ENCODE data around the gene RSAD1. TPM values are rescaled to one million over a fixed set of nuclear protein-coding genes. Genes with fewer than 3 reads are reported as not detected.

The RSAD1 gene
- total and polyA plus RNA-seq, 4 donors = 20.1 to 43.2 (median 29.9) TPM

DNA sequence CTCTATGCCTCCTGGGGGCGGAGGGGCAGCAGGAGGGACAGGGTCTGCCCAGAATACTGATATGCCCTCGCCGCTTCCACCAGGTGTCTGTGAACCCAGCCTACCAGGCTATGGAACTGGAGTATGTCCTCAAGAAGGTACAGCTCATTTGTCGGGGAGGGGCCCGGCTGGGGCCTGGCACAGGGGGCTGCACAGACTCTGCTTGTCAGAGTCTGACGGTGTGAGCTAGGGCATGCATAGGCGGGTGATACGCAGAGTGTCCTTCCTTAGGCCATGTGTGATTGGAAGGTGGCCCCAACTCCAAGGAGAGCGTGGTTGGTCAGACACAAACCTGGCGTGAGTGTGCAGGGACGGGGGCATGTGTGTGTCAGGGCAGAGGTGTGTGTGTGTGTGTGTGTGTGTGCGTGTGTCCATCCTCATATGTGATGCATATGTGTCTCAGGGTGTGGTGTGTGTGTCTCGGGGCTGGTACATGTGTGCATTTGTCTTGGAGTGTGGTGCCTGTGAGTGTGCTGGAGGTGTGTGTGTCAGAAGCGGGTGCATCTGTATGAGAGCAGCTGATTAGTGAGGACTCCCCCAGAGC, 17.0 kb upstream of the RSAD1 start:
- WGBS, 2 donors = 95 to 96% methylated on average over 14 of the region's 14 CpGs
- ATAC-seq (ENCODE audit: insufficient read depth, low FRiP score) = no peak
- Histone ChIP-seq H3K9me3 (ENCODE audit: control insufficient read depth in 4 of 4, insufficient read depth in 3 of 4, low read length in 3 of 4) (no peaks in the 10 kb centered on the region), H3K4me1 (ENCODE audit: control insufficient read depth in 5 of 5, insufficient read depth in 5 of 5, low read length in 5 of 5) (peaks cover 0 to 2% (median 0%) of the 10 kb centered on the region in 5 donors), H3K4me3 (no peak overlapping the region), H3K36me3 (ENCODE audit: control insufficient read depth in 4 of 4, insufficient read depth in 4 of 4, low read length in 4 of 4) (peaks cover 0 to 13% (median 8%) of the 10 kb centered on the region in 4 donors), H3K9ac (ENCODE audit: insufficient read depth in 1 of 2, low read length in 2 of 2) (no peak overlapping the region), H3K27me3 (ENCODE audit: control insufficient read depth in 3 of 3, insufficient read depth in 3 of 3, low read length in 2 of 3) (no peaks in the 10 kb centered on the region), H3K27ac (ENCODE audit: low read depth in 1 of 2, low read length in 1 of 2) (no peak overlapping the region)
- DNase-seq = no peak
- no peak for TF ChIP-seq CTCF (IDR thresholded peaks at IDR 0.05; ENCODE audit: control extremely low read depth, extremely low read depth)

- TF ChIP-seq CTCF (IDR thresholded peaks at IDR 0.05; ENCODE audit: control extremely low read depth, extremely low read depth) = no peak
- Histone ChIP-seq H3K9me3 (ENCODE audit: control insufficient read depth in 4 of 4, insufficient read depth in 3 of 4, low read length in 3 of 4) (no peaks in the 10 kb centered on the region), H3K4me1 (ENCODE audit: control insufficient read depth in 5 of 5, insufficient read depth in 5 of 5, low read length in 5 of 5) (peaks cover 0 to 2% (median 0%) of the 10 kb centered on the region in 5 donors), H3K36me3 (ENCODE audit: control insufficient read depth in 4 of 4, insufficient read depth in 4 of 4, low read length in 4 of 4) (peaks cover 0 to 9% (median 7%) of the 10 kb centered on the region in 4 donors), H3K4me3 (no peak overlapping the region), H3K9ac (ENCODE audit: insufficient read depth in 1 of 2, low read length in 2 of 2) (no peak overlapping the region), H3K27me3 (ENCODE audit: control insufficient read depth in 3 of 3, insufficient read depth in 3 of 3, low read length in 2 of 3) (peaks cover 0 to 3% (median 0%) of the 10 kb centered on the region in 3 donors), H3K27ac (ENCODE audit: low read depth in 1 of 2, low read length in 1 of 2) (no peak overlapping the region)
- ATAC-seq (ENCODE audit: insufficient read depth, low FRiP score) (no peak), DNase-seq (no peak)
- WGBS, 2 donors = 82 to 83% methylated on average over 9 of the region's 9 CpGs
These were observed 16.2 kb upstream of the RSAD1 start for GRCh38 chr17:50462446-50462845.

- Histone ChIP-seq H3K9ac (ENCODE audit: insufficient read depth in 1 of 2, low read length in 2 of 2) (no peak overlapping the region), H3K27me3 (ENCODE audit: control insufficient read depth in 3 of 3, insufficient read depth in 3 of 3, low read length in 2 of 3) (peaks cover 0 to 18% (median 0%) of the 10 kb centered on the region in 3 donors), H3K27ac (ENCODE audit: low read depth in 1 of 2, low read length in 1 of 2) (no peak overlapping the region), H3K4me1 (ENCODE audit: control insufficient read depth in 5 of 5, insufficient read depth in 5 of 5, low read length in 5 of 5) (peaks cover 0 to 16% (median 3%) of the 10 kb centered on the region in 5 donors), H3K36me3 (ENCODE audit: control insufficient read depth in 4 of 4, insufficient read depth in 4 of 4, low read length in 4 of 4) (peaks cover 0 to 9% (median 7%) of the 10 kb centered on the region in 4 donors), H3K9me3 (ENCODE audit: control insufficient read depth in 4 of 4, insufficient read depth in 3 of 4, low read length in 3 of 4) (peaks cover 0 to 2% (median 0%) of the 10 kb centered on the region in 4 donors), H3K4me3 (no peak overlapping the region)
- ATAC-seq (ENCODE audit: insufficient read depth, low FRiP score) = no peak
- no peak for TF ChIP-seq CTCF (IDR thresholded peaks at IDR 0.05; ENCODE audit: control extremely low read depth, extremely low read depth)
- no peak for DNase-seq
- WGBS, 2 donors = 98 to 100% methylated on average over 3 of the region's 3 CpGs
These were observed 14.5 kb upstream of the RSAD1 start for GRCh38 chr17:50464121-50464520.
